Measurements from ENCODE around the gene QKI.

DNA sequence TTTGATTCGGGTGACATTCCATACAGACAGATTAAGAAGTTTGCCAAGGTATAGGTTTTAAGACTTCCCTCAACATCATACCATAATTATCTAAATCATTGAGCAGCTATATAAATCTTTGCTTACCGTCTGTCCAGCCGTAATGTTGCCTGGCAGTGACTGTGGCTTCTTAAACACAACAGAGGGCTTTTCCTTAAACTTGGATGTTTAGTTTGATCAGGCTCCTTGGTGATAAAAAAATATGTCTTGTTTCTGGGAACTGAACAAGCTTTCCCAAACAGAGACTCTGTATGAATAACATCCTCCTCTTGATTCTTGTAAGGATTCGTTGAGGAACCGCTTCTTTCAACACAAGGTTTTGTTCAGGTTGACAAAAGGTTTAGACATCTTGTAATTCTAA, 130.9 kb downstream of the QKI start:
- TF ChIP-seq, protein P1, sequence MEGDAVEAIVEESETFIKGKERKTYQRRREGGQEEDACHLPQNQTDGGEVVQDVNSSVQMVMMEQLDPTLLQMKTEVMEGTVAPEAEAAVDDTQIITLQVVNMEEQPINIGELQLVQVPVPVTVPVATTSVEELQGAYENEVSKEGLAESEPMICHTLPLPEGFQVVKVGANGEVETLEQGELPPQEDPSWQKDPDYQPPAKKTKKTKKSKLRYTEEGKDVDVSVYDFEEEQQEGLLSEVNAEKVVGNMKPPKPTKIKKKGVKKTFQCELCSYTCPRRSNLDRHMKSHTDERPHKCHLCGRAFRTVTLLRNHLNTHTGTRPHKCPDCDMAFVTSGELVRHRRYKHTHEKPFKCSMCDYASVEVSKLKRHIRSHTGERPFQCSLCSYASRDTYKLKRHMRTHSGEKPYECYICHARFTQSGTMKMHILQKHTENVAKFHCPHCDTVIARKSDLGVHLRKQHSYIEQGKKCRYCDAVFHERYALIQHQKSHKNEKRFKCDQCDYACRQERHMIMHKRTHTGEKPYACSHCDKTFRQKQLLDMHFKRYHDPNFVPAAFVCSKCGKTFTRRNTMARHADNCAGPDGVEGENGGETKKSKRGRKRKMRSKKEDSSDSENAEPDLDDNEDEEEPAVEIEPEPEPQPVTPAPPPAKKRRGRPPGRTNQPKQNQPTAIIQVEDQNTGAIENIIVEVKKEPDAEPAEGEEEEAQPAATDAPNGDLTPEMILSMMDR (IDR thresholded peaks at IDR 0.05), result no peak
- TF ChIP-seq POLR2A (IDR thresholded peaks at IDR 0.05) (no peak), POLR2AphosphoS5 (IDR thresholded peaks at IDR 0.05) (no peak)

Data from breast epithelium (tissue), 3 donors.